HG02970 (cell line): ENCODE measurements around the gene MGAT1.

Source experiments
- ATAC-seq: cut with Tn5 transposase; IDR thresholded peaks from one replicate; pipeline ENCODE4 v1.9.1; 2021; ENCODE audit warnings: mild to moderate bottlenecking, moderate library complexity, moderate number of reproducible peaks; ENCODE audit not compliant: unreplicated experiment, low FRiP score

Gene MGAT1

DNA sequence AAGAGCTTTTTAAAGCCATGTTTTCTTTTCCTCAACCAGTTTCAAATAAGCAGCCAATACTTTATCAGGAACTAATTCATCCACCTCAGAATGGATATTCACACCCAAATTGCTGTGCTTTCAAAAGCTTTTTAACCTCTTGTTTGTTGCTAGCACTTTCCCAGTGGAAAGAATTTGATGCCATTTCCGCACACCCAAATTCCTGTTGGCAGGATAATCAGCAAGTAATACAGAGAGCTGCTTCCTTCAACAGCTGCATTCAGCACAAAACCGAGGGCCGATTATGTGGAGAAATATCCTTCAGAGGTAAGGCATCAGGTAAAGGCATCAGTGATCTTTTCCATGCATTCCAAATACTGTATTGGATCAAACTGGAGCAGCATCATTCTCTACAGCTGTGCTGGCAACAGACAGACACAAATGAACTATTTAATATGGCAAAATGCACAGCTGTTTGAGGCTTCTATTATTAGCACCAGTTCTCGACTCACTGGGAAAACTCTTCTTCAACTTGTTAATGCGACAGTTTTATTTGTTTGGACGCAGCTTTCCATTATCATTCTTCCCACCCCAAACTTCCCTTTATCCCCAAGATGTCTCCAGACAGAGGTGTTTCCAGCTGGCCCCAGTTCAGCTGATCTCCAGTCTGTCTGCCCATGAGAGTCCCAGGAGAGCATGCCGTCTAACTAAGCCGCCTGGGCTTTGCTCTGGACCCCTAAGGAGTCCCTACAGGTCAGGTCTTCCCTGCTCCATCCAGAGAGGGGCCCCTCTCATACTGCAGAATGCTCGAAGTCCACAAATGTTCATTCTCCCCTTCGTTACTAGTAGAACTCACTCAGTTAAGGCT, 22.2 kb upstream of the MGAT1 start:
- no peak for ATAC-seq

DNA sequence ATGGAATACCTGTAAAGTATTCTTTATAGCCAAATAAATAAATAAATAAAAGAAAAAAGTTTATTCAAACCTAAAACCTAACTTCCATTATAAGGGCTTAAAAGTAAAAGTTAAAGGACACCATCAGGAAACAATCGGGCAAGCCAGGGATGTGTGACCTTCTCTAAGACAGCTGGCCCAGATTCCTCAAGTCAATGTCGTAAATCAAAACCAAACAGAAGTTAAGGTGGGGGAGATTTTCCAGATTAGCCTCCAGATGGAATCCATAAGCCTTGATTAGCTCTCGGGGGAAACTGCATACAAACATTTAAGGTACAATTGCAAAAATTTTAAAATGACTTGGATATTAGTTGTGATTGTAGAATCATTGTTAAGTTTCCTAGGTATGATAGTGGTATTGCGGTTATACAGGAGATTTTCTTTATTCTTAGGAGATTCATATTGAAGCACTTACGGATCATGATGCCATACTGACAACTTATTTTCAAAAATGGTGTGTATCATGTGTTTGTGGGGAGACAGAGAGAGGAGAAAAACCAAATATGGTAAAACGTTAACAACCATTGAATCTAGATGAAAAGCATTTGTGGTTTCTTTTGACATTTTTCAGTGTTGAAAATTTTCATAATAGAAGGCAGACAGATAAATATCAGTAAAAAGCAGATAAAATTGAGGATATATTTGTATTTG, 21.5 kb upstream of the MGAT1 start:
- no peak for ATAC-seq

DNA sequence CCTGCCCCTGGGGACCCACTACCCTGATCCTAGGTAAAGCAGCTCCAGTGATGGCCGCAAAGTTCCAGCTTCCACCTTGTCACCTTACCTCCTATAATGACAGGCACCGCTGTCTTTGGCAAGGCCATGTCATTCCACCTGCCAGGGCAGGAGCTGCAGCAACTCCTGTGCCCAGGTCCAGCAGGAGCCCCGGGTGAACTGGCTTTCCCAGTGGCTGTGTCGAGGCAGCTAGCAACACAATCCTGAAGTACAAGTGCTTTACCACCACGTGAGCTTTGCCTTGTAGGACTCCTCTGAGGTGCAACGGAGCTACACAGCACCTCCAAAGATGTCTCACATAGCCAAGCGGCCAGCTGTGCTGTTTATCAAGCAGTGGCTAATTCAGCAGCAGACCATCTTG, 20.7 kb upstream of the MGAT1 start:
- ATAC-seq, result no peak

DNA sequence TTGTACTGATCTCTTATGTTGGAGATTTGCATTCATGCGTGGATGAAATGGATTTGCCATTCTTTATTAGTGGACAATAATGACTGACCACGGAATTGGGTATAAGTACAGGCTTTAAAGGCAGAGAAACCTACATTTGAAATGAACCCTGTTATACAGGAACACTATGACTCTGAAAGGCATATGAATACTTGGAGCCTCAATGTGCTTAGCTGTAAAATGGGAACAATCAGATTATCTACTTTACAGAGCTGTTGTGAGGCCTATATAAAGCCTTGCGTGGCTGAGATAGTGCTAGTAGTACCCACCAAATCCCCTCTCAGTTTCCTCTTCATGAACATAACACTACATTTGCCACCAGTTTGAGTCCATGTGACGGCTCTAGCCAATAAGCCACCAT, 18.9 kb upstream of the MGAT1 start:
- ATAC-seq, result no peak

DNA sequence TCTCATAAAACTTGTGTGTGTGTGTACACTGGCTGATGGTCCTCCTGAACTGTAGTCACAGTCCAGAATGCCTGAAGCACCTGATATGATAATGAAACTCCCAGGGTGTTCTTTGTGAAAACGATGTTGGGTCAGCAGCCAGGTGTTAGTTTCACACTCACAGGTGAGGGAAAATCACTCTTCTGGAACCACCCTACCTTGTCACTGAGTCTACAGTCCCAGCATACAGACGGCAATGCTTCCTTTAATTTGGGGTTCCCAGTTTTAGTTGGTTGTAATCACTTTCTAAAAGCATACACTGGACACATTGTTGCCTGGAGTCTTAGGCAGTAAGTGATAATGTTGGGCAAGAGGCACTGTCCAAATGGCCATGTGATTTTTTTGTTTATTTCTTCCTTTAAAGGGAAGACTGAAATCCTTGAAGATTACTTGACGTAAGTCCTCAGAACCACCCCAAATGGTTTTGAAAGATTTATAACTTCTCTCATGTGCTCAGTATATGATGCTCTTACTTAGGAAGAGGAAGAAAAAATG, 18.2 kb upstream of the MGAT1 start:
- ATAC-seq, result no peak

DNA sequence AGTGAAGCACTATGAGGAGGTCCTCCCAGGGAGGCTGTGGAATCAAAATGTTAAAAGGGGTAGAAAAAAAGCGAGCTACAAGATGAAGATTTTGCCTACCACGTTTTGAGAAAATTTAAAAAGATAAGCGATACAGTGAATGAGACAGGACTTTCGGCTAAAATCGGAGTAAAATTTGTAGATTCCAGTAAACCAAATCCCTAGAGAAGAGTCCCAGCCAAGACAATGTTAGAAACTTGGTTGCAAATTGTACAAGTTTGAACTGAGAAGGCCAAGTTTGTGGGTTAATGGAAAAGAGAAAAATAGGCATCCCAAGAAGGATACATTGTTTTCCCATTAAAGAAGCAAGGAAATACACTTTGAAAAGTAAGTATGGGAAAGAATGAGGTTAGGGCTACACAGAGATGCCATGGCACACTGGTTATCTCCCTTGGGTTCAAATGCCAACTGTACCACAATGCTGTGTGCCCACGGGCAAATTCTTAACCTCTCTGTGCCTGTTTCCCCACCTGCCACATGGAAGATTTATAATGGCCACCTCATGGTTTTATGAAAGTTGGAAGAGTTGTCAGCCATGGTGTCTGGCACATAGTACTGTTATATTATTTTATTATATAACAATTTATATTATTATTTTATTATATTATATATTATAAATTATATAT, 16.2 kb upstream of the MGAT1 start:
- no peak for ATAC-seq

DNA sequence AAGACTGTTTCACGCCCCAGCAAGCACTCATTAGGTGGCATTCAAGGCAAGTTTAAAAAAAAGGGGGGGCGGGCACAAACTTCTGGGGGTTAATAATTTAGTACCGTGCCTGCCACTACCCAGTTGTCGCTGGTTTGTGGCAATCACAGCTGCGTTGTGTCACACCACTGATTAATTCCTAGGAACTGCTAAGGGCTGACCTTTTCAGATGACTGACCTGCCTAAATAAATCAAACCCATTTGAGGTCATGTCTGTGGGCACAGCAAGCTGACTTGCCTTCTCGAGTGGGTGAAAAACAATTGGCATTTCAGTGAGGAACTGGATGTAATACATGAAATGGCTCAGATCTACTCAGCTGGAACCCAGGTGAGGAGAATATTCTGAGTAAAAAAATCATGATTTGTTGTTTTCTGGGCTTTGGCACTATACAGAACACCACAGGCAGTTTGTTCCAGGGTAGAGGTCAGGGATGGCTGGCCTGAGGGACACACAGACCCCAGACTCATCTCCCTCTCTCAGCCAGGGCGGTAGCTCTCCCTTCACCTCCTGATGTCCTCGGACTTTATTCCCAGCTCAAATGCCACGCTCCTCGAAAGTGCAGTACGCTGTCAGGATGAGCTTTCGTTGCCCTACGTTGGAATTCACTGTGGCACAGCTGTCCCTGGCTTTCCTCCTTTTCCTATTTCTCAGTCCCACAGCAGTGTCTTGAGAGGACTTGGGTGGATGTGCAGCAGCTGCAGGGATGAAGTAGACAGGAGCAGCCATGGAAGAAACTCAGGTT, 15.5 kb upstream of the MGAT1 start:
- no peak for ATAC-seq

DNA sequence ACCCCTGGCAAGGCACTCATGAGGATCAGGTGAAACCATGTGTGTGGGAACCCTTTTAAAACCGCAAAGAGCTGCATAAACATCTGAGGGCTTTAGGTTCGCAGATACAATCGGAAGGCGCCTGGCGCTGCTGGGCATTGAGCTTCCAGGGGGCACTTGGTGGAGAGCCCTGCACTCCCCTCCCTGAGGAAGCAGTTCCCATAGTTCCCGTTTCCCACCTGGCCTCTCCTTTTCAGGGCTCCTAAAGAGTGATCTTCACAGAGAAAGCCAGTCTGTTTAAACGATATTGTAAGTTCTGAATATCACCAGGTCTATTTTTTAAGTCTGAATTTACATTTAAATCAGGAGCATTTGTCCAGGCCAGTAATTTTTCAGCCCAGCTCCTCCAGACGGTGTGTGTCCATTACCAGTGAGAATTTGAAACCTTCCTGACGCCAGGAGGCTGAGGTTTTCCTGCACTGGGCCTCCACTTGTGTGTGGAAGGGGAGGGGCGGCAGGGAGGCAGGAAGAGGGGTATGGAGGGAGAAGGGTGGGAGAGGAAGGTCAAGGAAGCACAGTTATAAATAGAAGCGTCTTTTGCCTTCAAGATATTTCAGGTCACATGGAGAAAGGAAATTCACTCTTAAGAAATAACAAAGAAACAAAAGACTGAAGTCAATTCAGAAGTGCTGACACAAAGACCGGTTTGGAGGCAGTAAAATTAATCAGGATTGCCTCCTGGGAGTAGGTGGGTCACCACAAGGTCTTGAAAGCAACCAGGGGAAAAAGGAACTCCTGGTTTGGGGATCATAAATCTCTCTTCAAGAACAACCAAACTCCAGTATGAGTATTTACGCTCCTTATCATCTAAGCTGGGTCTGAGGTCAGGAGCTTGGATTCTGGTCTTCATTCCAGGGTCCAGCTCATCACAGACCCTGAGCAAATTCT, 14.3 kb upstream of the MGAT1 start:
- ATAC-seq, result no peak

DNA sequence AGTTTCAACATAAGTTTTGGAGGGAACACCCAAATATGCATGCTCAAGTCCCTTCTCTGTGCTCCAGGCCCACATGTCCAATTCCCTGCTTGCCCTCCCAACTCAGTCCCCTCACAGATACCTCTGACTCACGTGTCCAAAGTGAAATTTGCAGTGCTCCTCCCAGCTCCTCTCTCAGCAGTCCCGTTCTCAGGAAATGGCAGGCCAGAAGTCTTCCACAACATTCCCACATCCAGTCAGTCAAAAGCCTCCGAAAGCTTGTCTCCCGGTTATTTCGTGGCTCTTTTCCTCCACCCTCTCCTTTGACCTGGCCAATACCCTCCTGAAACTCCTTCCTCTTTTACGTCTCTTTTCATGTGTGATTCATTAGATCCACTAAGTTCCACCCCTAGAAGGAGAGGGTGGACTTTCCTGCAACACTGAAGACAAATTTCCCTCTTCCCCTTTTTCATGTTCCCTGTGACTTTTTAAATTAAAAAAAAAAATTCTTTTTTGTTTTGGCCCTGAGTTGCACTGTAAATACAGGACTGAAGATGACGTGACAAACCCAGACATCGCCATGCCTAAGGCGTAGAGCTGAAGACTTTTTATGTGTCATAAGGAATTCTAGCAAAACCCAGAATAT, 12.8 kb upstream of the MGAT1 start:
- no peak for ATAC-seq

DNA sequence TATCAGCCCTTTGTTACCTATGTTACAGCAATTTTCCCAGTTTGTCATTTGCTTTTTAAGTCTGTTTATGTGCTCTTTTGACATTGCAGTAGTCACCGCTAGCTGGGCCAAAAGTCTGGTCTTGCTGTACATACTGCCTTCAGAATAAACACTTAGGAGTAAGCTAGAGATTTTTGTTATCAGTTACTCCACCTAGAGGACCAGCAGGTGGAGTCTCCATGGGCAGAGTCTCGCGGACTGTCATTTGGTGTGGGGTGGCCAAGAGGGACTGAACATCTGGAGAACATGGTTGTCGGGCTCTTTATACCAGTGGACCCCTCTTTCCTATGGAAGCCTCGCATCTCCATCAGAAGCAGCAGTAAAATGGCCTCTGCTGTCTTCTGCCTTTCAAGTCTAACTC, 10.8 kb upstream of the MGAT1 start:
- no peak for ATAC-seq

DNA sequence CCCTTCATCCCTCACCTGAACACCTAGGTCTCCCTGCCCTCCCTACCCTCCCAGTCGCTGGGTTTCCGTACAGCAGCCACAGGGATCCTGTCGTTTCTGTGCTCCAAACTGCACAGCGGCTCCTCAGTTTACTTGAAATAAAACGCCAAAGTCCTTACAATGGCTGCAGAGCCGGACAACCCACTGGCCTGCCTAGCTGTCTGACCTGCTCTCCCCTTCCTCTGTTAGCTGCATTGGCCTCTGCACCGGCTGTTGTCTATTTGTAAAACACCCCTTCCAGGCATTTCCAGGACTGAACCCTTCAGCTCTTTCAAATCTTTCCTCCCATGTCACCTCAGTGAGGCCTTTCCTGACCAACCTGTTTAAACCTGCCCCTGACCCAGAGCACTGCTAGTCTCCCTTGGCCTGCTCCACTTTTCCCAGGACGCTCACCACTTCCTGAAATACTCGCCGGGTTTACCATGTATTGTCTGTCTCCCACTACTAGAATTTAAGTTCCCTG, 9.1 kb upstream of the MGAT1 start:
- no peak for ATAC-seq

DNA sequence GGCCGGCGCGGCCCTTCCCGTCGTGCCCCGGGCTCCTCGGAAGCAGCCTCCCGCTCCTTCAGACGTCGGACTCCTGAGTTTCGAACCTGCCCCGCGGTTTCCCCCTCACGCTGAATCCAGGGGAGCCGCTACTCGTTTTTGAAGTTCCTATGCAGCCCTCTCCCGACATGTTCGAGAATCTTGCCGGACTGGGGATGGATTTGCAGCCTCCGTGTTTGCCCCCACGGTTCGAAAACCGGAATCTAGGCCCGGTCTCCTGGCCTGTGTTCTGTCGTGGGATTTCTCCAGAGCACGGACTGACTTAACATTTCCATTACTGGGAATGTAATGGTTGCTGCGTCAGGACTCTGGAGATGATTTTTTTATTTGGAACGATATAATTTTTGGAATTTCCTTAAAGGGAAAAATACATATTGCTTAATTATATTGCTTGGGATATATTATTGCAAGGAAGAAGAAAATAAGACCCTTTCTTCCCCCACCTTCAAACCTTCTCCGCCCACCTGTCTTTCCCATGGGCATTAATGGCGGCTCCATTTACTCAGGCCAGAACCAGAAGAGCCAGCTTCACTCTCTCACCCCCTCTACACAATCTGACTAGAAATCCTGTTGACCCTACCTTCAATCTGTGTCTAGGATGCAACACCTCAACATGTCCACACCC, 8.5 kb upstream of the MGAT1 start:
- ATAC-seq, result no peak

DNA sequence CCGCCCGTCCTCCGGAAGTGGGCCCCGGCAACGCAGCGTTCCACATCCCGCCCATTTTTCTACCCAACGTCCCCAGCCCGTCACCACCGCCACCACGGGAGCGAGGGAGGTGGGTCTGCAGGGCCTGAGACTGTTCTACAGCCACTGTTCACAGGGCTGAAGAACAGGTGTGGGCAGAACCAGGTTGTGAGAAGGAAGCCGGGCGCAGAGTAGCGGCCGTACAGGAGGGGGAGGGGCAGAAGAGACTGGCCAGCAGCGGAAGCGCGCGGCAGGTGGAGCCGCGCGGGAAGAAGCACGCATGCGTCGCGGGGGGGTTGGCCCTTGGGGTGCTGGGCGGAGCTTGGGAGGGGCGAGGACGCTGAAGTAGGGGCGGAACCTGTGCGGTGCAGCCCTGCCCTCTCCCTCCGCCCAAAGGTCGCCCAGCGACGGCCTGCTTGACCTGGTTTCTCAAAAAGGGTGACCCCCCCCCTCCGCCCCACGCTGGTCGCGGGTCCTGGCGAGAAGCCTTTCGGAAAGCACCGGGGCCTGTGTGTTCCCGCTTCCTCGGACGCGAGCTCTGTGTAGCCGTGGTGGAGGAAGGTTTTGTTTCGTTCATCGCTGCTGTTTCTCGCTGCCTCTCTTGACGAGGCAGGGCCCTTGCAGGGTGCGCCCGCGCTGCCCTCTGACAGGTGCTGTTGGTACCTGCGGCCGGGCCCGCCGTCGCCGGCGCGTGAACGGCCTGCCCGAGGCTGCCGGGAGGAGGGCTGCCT, 7.8 kb upstream of the MGAT1 start:
- peak; percentile 73 for ATAC-seq

DNA sequence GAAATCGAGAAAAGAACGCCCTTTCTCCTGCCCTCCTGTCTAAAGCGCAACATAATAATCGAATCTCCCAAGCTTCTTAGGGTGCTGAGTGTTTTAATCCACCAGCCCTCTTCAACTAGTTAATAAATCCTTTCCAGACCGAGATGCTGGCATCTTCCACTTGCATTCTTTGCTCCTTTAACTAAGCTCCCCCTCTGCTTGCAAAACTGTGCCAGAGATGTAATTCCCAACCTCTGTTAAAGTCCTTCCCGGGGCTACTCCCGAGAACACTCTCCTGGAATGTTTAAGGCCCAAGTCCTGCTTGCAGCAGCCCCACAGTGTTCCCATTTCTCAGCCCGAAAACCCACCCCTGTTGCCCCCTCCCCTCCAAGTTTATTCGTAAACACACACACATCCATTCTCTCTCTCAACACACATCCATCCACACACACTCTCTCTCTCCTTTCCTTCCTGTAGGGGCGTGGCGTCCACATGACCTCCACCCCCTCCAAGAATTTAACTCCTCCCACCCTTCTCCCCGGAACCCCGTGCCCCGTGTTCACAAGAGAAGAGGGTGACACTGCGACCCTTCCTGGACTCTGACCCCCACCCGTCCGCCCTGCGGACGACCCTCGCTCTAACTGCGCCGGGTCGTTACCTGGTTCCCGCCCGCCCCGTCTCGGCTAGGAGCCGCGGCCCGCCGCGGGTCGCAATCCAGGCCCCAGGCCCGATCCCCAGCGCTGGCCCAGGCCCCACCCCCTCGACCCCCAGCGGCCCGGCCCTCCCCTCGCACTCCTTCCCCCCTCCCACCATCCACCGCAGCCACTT, 7.0 kb upstream of the MGAT1 start:
- ATAC-seq, result peak; percentile 56

DNA sequence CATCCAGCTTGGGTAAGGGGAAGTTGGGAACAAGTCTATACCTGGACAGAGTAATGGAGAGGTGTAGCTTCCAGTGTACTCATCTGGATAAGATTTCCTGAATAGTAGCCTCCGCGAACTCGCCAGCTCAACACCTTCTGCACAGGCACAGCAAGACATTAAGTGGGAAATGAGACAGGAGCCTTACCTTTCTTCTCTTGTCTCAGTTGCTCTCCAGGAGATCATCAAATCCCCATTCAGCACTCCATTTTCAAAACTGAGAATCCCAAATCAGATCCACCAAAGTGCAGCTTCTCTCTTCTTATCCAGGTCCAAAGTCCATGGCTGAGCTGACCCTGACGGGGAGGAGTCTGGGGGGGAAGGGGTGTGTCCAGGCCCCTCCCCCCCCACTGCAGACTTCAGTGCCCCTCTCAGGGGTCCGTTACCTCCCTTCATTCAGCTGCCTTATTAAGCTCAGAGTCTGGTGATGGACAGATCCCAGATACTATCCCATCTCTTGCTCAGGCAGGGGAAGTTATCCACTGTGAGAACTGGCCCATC, 5.9 kb upstream of the MGAT1 start:
- no peak for ATAC-seq

DNA sequence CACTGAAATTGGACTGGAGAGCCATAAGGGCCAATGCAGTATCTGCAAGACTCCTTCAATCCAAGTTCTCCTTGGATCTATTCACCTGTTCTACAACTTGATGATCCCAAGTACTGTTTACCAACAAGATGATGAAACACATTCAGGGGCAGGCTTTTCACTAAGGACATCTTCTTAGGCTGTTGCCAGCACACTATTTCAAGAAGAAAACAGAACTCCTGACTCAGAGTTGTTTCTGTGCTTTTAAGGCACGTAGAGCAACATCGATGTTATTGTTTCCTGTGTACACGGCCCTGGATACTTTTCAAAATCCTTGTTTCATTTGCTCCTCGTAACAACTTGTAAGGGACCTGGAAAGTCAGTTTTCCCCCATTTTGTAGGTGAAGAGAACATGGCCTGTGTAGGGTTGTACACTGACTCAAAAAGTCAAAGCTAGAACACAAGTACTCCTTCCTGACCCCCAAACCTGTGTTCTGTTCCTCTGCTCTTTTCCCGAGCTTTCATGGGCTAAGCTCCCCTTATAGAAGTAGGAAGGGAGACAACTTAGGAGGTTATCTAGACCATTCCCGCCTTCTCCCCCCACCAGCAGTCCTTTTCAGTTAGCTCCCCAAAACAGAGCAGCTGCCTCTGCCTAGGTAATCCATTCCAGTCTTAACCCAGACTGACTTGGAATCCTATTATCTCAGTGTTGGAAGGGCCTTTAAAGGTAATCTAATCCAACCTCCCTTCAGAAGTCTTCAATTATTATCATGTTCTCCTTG, 5.2 kb upstream of the MGAT1 start:
- ATAC-seq, result no peak
